HepG2 (cell line): ENCODE results near the gene COASY. TPM values are rescaled to one million over a fixed set of nuclear protein-coding genes. Genes with fewer than 3 reads are reported as not detected.

Source experiments
- CBFB ChIP-seq: sonication (generic); formaldehyde crosslinking; IDR thresholded peaks from 2 replicates; pipeline ENCODE4 v1.4.0; 2020; ENCODE audit warnings: missing genetic modification reagents
- CEBPG ChIP-seq: IDR thresholded peaks from 2 replicates; pipeline ENCODE4 v1.6.1; 2016
- ETV6 ChIP-seq: sonication (generic); formaldehyde crosslinking; conservative IDR thresholded peaks from 2 replicates; pipeline ENCODE4 v1.4.0; 2020; ENCODE audit warnings: missing genetic modification reagents
- MBD4 ChIP-seq: IDR thresholded peaks from 2 replicates; pipeline ENCODE4 v1.6.1; 2012; ENCODE audit warnings: low read length, inconsistent platforms, borderline replicate concordance
- NCOA1 ChIP-seq: sonication (generic); formaldehyde crosslinking; IDR thresholded peaks from 2 replicates; pipeline ENCODE4 v1.9.0; 2021; ENCODE audit warnings: missing genetic modification reagents
- NCOA2 ChIP-seq: sonication (generic); formaldehyde crosslinking; IDR thresholded peaks from 2 replicates; pipeline ENCODE4 v1.8.0; 2022; ENCODE audit warnings: inconsistent platforms
- NFYC ChIP-seq: IDR thresholded peaks from 2 replicates; pipeline ENCODE4 v1.6.1; 2016; ENCODE audit warnings: missing genetic modification reagents, missing compliant biosample characterization
- PITX1 ChIP-seq: sonication (generic); formaldehyde crosslinking; IDR thresholded peaks from 2 replicates; pipeline ENCODE4 v1.5.1; 2020; ENCODE audit warnings: mild to moderate bottlenecking, missing genetic modification reagents
- RARG ChIP-seq: sonication (generic); formaldehyde crosslinking; IDR thresholded peaks from 2 replicates; pipeline ENCODE4 v1.4.0; 2020; ENCODE audit warnings: low read depth, mild to moderate bottlenecking, missing genetic modification reagents
- TAF1 ChIP-seq: sonication (generic); formaldehyde crosslinking; IDR thresholded peaks from 2 replicates; pipeline ENCODE4 v1.4.0; 2020; ENCODE audit warnings: missing genetic modification reagents
- ZBTB38 ChIP-seq: sonication (generic); formaldehyde crosslinking; IDR thresholded peaks from 2 replicates; pipeline ENCODE4 v1.5.1; 2020; ENCODE audit warnings: mild to moderate bottlenecking, missing genetic modification reagents
- ZNF446 ChIP-seq: sonication (generic); formaldehyde crosslinking; IDR thresholded peaks from 2 replicates; pipeline ENCODE4 v1.5.0; 2020; ENCODE audit warnings: mild to moderate bottlenecking, missing genetic modification reagents
- polyA plus RNA-seq, 8 experiments: library from polyadenylated mRNA; depleted of rRNA in 3 of 8; stranded (reverse) in 7 of 8; unstranded in 1 of 8; fragments of >200 nt; fragmentation: Illumina TruSeq in 4 of 8; extraction: Trizol in 4 of 8; gene quantifications; 2 replicates each; pipeline versions ENCODE4 v1.2.1 to v1.2.3, GENCODE V29; 2011 to 2016; ENCODE audit warnings: low read depth in 4 of 8, missing spikeins in 1 of 8, mixed read lengths in 1 of 8; ENCODE audit not compliant: insufficient read depth in 1 of 8
- total RNA-seq, 5 experiments: library from RNA; depleted of rRNA; stranded (reverse); fragments of >200 nt; fragmentation: Illumina TruSeq; extraction: Trizol; gene quantifications; 2 replicates each; pipeline ENCODE4 v1.2.3, GENCODE V29; 2016; ENCODE audit warnings: low read depth in 1 of 5
- TF ChIP-seq, protein P1 (sequence below): sonication (generic); formaldehyde crosslinking; IDR thresholded peaks from 2 replicates; pipeline ENCODE4 v1.5.0; 2020; ENCODE audit warnings: mild to moderate bottlenecking, missing genetic modification reagents, borderline replicate concordance
- TF ChIP-seq, protein P2 (sequence below): sonication (generic); formaldehyde crosslinking; conservative IDR thresholded peaks from 2 replicates; pipeline ENCODE4 v1.4.0; 2020; ENCODE audit warnings: missing genetic modification reagents
- TF ChIP-seq, protein P3 (sequence below): sonication (generic); formaldehyde crosslinking; IDR thresholded peaks from 2 replicates; pipeline ENCODE4 v1.9.0; 2022; ENCODE audit warnings: missing genetic modification reagents, mild to moderate bottlenecking, borderline replicate concordance

The COASY gene
- total and polyA plus RNA-seq, 2 of the 13 experiments (the other 11 are each of a cell fraction or from before 2014, with no cell fraction given) = 90.7 to 125 TPM

DNA sequence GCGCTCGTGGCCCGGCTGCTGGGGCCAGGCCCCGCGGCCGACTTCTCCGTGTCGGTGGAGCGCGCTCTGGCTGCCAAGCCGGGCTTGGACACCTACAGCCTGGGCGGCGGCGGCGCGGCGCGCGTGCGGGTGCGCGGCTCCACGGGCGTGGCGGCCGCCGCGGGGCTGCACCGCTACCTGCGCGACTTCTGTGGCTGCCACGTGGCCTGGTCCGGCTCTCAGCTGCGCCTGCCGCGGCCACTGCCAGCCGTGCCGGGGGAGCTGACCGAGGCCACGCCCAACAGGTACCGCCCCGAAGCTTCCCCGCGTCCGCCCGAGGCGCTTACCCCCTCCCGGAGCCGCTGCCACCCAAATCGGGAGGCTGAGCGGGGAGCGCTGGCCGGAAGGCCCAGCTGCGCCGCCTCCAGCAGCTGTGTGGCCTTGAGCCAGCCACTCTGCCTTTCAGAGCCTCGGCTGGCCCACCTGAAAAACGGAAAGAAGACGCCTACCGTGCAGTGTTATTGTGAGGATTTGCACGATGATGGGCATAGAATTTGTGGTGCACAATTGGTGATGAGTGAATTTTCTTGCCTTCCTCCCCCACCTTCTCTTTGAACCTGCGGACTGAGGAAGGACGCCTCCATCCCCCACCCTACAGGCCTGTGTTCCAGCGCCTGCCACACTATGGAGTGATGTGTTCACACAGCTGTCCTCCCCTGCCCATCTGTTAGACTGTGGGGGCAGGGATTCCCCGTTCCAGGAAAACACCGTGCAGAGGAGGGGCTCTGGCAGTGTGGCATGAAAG is 25.4 kb upstream of the COASY start (continued):
- TF ChIP-seq, protein P1, sequence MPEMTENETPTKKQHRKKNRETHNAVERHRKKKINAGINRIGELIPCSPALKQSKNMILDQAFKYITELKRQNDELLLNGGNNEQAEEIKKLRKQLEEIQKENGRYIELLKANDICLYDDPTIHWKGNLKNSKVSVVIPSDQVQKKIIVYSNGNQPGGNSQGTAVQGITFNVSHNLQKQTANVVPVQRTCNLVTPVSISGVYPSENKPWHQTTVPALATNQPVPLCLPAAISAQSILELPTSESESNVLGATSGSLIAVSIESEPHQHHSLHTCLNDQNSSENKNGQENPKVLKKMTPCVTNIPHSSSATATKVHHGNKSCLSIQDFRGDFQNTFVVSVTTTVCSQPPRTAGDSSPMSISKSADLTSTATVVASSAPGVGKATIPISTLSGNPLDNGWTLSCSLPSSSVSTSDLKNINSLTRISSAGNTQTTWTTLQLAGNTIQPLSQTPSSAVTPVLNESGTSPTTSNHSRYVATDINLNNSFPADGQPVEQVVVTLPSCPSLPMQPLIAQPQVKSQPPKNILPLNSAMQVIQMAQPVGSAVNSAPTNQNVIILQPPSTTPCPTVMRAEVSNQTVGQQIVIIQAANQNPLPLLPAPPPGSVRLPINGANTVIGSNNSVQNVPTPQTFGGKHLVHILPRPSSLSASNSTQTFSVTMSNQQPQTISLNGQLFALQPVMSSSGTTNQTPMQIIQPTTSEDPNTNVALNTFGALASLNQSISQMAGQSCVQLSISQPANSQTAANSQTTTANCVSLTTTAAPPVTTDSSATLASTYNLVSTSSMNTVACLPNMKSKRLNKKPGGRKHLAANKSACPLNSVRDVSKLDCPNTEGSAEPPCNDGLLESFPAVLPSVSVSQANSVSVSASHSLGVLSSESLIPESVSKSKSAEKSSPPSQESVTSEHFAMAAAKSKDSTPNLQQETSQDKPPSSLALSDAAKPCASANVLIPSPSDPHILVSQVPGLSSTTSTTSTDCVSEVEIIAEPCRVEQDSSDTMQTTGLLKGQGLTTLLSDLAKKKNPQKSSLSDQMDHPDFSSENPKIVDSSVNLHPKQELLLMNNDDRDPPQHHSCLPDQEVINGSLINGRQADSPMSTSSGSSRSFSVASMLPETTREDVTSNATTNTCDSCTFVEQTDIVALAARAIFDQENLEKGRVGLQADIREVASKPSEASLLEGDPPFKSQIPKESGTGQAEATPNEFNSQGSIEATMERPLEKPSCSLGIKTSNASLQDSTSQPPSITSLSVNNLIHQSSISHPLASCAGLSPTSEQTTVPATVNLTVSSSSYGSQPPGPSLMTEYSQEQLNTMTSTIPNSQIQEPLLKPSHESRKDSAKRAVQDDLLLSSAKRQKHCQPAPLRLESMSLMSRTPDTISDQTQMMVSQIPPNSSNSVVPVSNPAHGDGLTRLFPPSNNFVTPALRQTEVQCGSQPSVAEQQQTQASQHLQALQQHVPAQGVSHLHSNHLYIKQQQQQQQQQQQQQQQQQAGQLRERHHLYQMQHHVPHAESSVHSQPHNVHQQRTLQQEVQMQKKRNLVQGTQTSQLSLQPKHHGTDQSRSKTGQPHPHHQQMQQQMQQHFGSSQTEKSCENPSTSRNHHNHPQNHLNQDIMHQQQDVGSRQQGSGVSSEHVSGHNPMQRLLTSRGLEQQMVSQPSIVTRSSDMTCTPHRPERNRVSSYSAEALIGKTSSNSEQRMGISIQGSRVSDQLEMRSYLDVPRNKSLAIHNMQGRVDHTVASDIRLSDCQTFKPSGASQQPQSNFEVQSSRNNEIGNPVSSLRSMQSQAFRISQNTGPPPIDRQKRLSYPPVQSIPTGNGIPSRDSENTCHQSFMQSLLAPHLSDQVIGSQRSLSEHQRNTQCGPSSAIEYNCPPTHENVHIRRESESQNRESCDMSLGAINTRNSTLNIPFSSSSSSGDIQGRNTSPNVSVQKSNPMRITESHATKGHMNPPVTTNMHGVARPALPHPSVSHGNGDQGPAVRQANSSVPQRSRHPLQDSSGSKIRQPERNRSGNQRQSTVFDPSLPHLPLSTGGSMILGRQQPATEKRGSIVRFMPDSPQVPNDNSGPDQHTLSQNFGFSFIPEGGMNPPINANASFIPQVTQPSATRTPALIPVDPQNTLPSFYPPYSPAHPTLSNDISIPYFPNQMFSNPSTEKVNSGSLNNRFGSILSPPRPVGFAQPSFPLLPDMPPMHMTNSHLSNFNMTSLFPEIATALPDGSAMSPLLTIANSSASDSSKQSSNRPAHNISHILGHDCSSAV (CRISPR knock-in tag) = 0 out of 2 replicates have a peak, but pooled peaks have one; percentile 77
- TF ChIP-seq, protein P2, sequence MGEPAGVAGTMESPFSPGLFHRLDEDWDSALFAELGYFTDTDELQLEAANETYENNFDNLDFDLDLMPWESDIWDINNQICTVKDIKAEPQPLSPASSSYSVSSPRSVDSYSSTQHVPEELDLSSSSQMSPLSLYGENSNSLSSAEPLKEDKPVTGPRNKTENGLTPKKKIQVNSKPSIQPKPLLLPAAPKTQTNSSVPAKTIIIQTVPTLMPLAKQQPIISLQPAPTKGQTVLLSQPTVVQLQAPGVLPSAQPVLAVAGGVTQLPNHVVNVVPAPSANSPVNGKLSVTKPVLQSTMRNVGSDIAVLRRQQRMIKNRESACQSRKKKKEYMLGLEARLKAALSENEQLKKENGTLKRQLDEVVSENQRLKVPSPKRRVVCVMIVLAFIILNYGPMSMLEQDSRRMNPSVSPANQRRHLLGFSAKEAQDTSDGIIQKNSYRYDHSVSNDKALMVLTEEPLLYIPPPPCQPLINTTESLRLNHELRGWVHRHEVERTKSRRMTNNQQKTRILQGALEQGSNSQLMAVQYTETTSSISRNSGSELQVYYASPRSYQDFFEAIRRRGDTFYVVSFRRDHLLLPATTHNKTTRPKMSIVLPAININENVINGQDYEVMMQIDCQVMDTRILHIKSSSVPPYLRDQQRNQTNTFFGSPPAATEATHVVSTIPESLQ (CRISPR knock-in tag) = 0 out of 2 replicates have a peak, but pooled peaks have one; percentile 68
- TF ChIP-seq ETV6 (CRISPR knock-in tag) (peak; percentile 89; the same call in 1 of the 2 replicates), MBD4 (no peak), CEBPG (0 out of 2 replicates have a peak, but pooled peaks have one; percentile 36), NCOA1 (CRISPR knock-in tag) (0 out of 2 replicates have a peak, but pooled peaks have one; percentile 36), NFYC (CRISPR knock-in tag) (peak; percentile 33), ZBTB38 (CRISPR knock-in tag) (peak; percentile 76), RARG (CRISPR knock-in tag) (no peak), NCOA2 (CRISPR knock-in tag) (peak; percentile 52), TAF1 (CRISPR knock-in tag) (peak; percentile 60), CBFB (peak; percentile 85; the same call in 1 of the 2 replicates), PITX1 (CRISPR knock-in tag) (peak; percentile 71; the same call in 1 of the 2 replicates), ZNF446 (0 out of 2 replicates have a peak, but pooled peaks have one; percentile 53)
- TF ChIP-seq, protein P3, sequence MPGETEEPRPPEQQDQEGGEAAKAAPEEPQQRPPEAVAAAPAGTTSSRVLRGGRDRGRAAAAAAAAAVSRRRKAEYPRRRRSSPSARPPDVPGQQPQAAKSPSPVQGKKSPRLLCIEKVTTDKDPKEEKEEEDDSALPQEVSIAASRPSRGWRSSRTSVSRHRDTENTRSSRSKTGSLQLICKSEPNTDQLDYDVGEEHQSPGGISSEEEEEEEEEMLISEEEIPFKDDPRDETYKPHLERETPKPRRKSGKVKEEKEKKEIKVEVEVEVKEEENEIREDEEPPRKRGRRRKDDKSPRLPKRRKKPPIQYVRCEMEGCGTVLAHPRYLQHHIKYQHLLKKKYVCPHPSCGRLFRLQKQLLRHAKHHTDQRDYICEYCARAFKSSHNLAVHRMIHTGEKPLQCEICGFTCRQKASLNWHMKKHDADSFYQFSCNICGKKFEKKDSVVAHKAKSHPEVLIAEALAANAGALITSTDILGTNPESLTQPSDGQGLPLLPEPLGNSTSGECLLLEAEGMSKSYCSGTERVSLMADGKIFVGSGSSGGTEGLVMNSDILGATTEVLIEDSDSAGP (CRISPR knock-in tag) = peak; percentile 93; the same call in 1 of the 2 replicates
